C1 segment of cervical spinal cord (tissue), 14 donors: ENCODE measurements around the gene MPZ.
"Not testable (repeated sequence)": the region's sequence is repeated elsewhere in the genome, so short reads cannot be mapped to it uniquely, and the experiment has no call there.

Experiments
- DNase-seq, 14 donors: peaks; one replicate each; lab custom pipeline; 2025; lab: John Stamatoyannopoulos, UW

MPZ gene

GRCh38 chr1:161309868-161310267 lies at the start of gene MPZ:
Gene MPZ (minus strand): TSS chr1:161309968. CDS start chr1:161309905, 63 bp downstream.
- no peak for DNase-seq

GRCh38 chr1:161359291-161359690 lies 49.5 kb upstream of the MPZ start:
- DNase-seq = no peak

- DNase-seq = no peak
Observed at GRCh38 chr1:161357073-161357472, 47.3 kb upstream of the MPZ start.

GRCh38 chr1:161351482-161351881 lies 41.7 kb upstream of the MPZ start:
- DNase-seq = no peak

- DNase-seq = no peak
Observed at GRCh38 chr1:161350671-161351070, 40.9 kb upstream of the MPZ start.

GRCh38 chr1:161342821-161343220 lies 33.1 kb upstream of the MPZ start:
- peak in 1 of 14 donors; percentile 11 for DNase-seq

- DNase-seq = no peak
Observed at GRCh38 chr1:161342177-161342576, 32.4 kb upstream of the MPZ start.

- no peak for DNase-seq
Observed at GRCh38 chr1:161335796-161336195, 26.0 kb upstream of the MPZ start.

- no peak for DNase-seq
Observed at GRCh38 chr1:161333166-161333565, 23.4 kb upstream of the MPZ start.

- no peak for DNase-seq
Observed at GRCh38 chr1:161330346-161330745, 20.6 kb upstream of the MPZ start.

- DNase-seq = no peak
Observed at GRCh38 chr1:161324020-161324419, 14.3 kb upstream of the MPZ start.

- not testable (repeated sequence) for DNase-seq
Observed at GRCh38 chr1:161315841-161316674, 6.3 kb upstream of the MPZ start.

- peak; percentile 42 to 95 (median 88) for DNase-seq
Observed at GRCh38 chr1:161314201-161314981, 4.6 kb upstream of the MPZ start, which contains the start of gene SDHC. Gene SDHC (plus strand): TSS chr1:161314381. CDS start chr1:161314406, 25 bp downstream.

GRCh38 chr1:161313554-161314200 lies 3.9 kb upstream of the MPZ start:
- DNase-seq = peak in 10 of 14 donors; percentile 31 to 76 (median 47)

- DNase-seq = no peak
Observed at GRCh38 chr1:161311595-161312181, 1.9 kb upstream of the MPZ start.

GRCh38 chr1:161307892-161308638 lies 1.7 kb downstream of the MPZ start:
- DNase-seq = no peak

GRCh38 chr1:161307230-161307768 lies 2.5 kb downstream of the MPZ start:
- no peak for DNase-seq

GRCh38 chr1:161305867-161306519 lies 3.8 kb downstream of the MPZ start:
- peak in 12 of 14 donors; percentile 31 to 86 (median 60) for DNase-seq

- peak in 1 of 14 donors; percentile 48 for DNase-seq
Observed at GRCh38 chr1:161304927-161305866, 4.6 kb downstream of the MPZ start.
